GOT3 (cell line): ENCODE data around the gene CLDN20.
A peak's percentile ranks its signal among the peaks of the same experiment; 100 is the strongest.
"Not testable (repeated sequence)": the region's sequence is repeated elsewhere in the genome, so short reads cannot be mapped to it uniquely, and the experiment has no call there.

Experiments used
- DNase-seq: peaks from one replicate; lab custom pipeline; 2025; ENCODE audit warnings: mixed read lengths; lab: John Stamatoyannopoulos, UW

CLDN20 gene

DNA sequence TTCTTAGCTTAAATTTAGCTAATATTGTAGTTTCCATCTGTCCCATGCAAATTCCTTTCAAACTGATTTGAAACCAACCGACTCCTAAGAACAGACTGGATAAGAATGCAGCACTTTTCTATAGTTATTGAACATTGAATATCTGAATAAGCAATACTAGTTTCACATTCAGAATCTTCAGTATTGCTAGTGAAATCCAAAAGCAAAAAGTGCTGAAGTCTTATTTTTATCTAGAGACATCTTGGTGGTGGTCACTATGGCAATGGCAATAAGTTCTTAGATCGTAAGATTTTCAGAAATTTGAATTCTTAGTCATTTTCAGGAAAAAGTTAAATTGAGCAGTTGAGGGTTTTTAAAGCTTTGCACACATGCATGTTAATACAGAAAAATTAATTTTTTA, 47.8 kb downstream of the CLDN20 start:
- no peak for DNase-seq

DNA sequence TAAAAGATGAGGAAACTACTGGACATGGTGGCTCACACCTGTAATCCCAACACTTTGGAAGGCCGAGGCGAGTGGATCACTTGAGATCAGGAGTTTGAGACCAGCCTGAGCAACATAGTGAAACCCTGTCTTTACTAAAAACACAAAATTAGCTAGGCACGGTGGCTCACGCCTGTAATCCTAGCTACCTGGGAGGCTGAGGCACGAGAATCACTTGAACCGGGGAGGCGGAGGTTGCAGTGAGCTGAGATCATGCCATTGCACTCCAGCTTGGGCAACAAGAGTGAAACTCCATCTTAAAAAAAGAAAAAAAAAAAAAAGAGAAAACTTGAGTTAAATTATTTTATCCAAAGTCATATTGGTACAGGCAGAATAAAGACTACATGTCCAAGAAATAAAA, 49.1 kb downstream of the CLDN20 start:
- DNase-seq = not testable (repeated sequence)

DNA sequence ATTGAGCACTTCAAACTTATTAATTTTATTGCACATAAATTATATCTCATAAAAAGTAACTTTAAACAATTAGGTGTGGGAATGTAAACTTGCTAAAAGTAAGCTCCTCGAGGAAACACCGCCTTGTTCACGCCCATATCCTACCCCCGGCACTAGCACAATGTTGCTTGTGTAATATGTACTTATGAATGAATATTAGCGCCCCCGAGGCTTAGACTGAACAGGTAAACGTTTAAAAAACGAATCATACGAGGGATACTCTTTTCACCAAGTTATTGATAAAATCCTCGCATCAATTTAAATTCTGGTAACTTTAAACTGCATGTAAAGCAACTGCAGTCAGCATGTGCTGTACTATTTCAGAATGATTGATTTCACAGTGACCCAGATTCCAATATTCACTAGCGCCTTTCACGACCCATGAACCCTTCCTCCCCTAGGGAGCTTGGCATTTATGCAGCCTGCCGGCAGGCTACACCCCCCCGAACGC, 49.8 kb downstream of the CLDN20 start:
- DNase-seq = no peak

DNA sequence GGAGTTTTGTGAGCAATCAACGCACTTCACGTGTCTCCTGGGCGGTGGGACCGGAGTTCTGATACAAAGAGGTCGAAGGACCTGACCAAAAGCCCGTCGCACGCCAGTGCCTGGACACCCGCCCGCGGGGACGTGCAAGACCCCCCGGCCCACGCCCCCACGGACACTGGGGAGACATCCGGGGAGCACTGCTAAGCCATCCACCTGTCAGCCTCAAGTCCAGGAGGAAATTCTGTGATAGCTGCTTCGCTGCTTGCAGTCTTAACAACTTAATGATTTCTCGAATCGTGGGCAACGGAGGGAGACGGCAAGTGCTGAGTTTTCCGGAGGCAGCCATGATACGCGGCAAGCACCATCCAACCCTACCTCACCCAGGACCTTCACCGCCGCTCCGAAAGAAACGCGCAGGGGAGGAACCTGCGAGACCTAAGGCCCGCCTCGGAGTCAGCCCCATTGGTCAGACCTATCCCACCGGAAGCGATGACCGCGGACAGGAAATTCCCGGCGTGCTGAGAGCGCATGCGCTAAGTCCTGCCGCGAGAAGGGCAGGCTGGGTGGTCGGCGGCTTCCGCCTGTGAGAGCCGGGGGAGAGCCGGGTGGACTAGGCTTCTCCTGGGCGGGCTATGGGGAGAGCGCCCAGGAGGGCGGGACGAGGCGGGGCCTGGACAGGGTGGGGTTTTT, 50.4 kb downstream of the CLDN20 start, which contains the start of gene TFB1M:
TSS of gene TFB1M (minus strand) at position 393 of the 681 bp plus-strand sequence. CDS start at position 337, 56 bp downstream.
- peak; percentile 98 for DNase-seq

DNA sequence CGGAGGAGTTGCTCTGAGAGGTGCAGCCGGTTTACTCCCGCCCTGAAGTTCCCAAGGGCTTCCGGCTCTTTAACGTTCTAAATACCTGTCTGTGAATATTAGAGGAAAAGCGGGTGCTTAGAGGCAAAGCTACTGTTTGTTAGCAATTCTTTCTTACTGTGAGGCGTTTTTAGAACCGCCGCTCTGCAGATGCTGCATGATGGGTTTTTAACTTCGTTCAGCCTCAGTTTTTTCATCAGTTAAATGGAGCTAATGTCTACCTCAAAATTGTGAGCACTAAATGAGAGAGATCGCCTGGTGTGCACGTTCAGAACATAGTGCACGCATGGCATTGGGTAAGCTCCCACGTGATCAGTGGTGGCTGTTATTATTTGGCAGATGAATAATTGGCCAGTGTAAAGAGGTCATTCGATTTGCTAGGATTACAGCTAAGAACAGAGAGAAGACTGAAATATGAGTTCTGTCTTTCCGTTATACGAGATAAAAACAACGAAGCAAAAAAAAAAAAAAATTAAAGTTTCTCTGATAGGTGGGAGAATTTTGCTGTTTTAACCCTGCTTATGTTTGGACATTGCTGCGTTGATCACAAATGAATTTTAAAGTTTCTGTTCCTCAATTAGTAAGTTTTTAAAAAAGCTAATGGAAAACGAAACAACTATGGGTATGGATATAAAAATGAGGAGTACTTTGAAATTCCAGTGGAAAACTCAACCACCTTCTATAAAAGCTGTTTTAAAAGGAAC, 51.1 kb downstream of the CLDN20 start:
- peak; percentile 60 for DNase-seq

DNA sequence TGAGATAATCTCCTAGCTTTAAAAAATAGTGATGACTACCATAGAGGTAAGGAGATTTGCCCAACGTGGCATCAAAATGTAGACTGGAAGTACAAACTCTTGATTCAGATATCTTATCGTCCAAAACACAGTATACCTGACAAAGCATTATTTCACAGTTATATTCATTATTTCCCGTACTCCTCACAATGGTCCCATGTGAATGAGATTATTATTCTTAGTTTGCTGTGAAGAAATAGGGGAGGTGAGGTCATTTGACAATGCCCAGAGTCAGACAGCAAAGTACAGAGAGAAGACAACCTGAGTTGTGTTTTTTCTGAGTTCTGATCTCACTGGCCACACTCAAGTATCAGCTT, 51.7 kb downstream of the CLDN20 start:
- DNase-seq = no peak

DNA sequence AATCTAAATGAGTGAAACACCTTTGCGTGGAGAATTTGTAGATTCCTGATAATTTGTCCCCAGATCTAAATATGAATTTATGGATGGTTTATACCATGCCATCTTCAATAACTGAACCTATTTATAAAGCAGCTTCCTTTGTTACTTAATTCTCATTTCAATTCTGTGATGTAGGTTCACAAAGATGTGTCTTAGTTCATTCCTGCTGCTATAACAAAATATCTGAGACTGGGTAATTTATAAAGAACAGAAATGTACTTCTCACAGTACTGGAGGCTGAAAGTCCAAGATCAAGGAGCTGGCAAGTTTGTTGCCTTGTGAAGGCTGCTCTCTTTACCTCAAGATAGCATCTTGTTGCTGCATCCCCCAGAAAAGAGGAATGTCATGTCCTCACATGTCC, 52.6 kb downstream of the CLDN20 start:
- no peak for DNase-seq

DNA sequence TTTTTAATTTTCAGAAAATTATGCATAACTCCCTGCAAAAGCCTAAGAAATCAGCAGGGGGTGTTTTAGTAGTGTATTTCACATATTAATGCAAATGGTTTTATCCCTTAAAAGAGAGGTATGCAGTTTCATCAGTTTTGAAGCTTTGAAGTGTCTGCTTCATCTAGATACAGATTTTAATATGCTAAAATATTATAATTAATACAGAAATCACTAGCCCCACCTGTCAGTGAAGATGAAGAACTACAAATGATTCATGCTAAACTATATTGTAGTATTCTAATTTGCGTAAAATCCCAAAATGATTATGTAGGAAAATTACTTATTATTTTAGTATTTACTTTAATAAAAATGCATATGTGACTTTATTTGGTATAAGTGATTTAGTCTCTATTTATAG, 53.4 kb downstream of the CLDN20 start:
- no peak for DNase-seq

DNA sequence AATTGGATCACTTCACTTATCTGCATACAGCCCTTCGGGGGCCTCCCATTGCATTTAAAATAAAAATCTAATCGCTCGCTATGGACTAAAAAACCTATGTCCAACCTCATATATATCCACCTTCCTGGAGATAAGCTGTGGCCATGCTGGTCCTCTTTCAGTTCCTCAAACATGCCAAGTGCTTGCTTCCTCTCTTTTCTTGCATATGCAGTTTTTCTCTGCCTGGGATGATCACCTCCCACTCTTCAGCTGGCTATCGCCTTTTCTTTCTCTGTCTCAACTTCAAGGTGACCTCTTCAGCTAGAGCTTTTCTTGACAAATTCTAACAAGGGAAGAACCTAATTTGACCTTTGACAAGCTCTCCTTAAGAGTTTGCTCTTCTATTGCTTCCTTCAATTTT, 56.1 kb downstream of the CLDN20 start:
- DNase-seq = no peak

DNA sequence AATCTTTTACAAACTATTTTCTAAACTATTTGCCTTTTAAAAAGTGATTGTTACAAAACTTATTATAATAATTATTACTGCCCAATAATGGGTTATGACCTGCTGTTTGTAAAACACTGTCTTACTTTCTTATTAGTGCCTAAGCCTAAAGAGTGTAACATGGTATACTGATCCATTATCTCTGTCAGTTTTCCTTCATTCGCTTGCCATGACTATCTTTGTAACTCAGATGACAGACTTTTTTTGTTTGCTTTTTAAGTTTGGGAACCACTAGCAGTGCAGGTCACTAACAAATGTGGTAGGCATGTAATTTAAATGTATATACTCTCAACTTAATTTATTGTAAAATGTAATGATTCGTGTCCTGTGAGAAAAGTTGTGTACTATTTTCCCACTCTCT, 60.4 kb downstream of the CLDN20 start:
- DNase-seq = no peak

DNA sequence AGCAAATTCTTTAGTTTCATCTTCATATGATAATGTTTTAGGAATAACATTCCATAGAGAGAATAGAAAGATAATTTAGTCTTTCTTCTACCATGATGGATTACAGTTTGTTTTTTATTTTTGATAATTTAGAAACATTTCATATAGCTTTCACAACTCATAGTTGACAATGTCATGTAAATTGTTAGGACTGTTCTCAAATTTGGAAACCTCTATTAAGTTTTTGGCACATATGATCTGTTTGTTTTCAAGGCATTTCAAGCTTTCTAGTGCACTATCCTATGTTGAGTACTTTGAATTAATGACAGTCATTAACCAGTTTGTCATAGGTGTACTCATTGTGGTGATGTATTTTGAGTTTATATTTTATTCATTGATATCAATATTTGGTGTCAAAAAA, 61.2 kb downstream of the CLDN20 start:
- no peak for DNase-seq

DNA sequence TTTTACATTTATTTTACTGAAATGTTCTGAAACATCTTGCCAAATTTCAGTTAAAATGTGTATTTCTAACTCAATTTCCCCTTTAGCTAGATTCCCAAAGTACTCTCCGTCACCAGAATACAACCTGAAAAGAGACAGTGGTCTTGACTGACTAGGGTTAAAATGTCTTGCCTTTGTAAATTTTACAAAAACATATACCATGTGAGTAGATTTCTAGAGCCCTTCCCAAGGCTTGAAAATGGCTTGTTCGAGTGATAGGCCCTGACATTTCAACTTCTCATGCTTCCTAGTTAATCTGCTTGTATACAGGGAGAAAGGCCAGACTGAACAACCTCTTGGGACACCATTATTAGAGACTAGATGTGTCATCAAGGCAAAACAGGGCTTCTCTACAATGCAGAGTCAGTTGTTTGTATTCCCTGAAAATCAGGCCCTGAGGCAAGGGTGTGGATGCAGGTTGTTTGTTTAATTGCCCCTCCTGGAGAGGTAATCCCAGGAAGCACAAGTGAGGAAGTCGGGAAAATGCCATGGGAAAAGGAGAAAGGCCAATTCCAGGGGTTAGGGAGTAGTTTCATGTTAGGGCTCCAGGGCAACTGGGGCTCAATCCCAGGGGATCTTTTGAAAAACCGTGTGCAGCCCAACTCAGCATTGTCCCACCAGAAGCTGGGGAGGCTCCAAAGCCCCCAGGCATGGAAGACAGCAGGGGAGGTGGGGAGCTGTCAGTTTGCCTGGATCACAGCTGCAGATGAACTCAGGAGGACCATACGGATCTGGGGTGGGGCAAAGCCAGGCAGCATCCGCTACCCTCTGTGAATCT, 62.1 kb downstream of the CLDN20 start:
- DNase-seq = no peak
